ENCODE measurements around the gene PGAM5.

PGAM5 gene

DNA sequence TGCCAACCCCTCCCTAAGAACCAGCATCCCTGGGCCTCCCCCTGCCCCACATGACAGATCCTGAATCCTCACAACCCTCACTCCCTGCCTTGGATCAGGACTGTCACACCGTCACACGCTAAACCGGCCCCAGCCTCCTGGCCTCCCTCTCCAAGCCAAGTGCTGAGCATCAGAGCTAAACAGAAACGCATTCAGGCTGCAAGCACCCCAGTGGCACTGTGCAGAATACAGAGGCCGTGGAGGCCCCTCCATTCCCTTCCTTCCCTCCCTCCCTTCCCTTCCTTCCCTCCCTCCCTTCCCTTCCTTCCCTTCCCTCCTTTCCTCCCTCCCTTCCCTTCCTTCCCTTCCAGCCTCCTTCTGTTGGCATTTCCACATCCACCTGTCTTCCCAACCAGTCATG is 36.1 kb upstream of the PGAM5 start:
- Histone ChIP-seq H3K9me2 (replicated peaks; ENCODE audit: insufficient read depth, low read length) (no peaks in the 10 kb centered on the region), H2AFZ (ENCODE audit: low read depth, low read length, severe bottlenecking) (no peak overlapping the region), H3K9ac (ENCODE audit: low read length) (no peak overlapping the region), H3K36me3 (ENCODE audit: low read length) (no peaks in the 10 kb centered on the region; the same call in 1 of the 2 replicates), H3K9me3 (ENCODE audit: insufficient read depth, low read length) (no peaks in the 10 kb centered on the region), H3K4me2 (ENCODE audit: low read depth, low read length, poor library complexity, severe bottlenecking) (no peak overlapping the region), H3K79me2 (ENCODE audit: insufficient read depth, low read length) (peaks cover 10% of the 10 kb centered on the region; the same call in 1 of the 2 replicates), H4K20me1 (ENCODE audit: low read depth, low read length) (no peaks in the 10 kb centered on the region), H3K27ac (ENCODE audit: low read depth, low read length) (no peak overlapping the region), H3K4me3 (ENCODE audit: insufficient read depth, low read length, poor library complexity, severe bottlenecking) (no peak overlapping the region), H3K27me3 (ENCODE audit: low read length) (no peaks in the 10 kb centered on the region), H3F3A (ENCODE audit: insufficient read depth) (no peaks in the 10 kb centered on the region)
- TF ChIP-seq EZH2phosphoT487 (conservative IDR thresholded peaks at IDR 0.05; ENCODE audit: low read length), result no peak
- TF ChIP-seq, protein P1, sequence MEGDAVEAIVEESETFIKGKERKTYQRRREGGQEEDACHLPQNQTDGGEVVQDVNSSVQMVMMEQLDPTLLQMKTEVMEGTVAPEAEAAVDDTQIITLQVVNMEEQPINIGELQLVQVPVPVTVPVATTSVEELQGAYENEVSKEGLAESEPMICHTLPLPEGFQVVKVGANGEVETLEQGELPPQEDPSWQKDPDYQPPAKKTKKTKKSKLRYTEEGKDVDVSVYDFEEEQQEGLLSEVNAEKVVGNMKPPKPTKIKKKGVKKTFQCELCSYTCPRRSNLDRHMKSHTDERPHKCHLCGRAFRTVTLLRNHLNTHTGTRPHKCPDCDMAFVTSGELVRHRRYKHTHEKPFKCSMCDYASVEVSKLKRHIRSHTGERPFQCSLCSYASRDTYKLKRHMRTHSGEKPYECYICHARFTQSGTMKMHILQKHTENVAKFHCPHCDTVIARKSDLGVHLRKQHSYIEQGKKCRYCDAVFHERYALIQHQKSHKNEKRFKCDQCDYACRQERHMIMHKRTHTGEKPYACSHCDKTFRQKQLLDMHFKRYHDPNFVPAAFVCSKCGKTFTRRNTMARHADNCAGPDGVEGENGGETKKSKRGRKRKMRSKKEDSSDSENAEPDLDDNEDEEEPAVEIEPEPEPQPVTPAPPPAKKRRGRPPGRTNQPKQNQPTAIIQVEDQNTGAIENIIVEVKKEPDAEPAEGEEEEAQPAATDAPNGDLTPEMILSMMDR (IDR thresholded peaks at IDR 0.05; ENCODE audit: insufficient read depth, low read length, poor library complexity, severe bottlenecking), result no peak

DNA sequence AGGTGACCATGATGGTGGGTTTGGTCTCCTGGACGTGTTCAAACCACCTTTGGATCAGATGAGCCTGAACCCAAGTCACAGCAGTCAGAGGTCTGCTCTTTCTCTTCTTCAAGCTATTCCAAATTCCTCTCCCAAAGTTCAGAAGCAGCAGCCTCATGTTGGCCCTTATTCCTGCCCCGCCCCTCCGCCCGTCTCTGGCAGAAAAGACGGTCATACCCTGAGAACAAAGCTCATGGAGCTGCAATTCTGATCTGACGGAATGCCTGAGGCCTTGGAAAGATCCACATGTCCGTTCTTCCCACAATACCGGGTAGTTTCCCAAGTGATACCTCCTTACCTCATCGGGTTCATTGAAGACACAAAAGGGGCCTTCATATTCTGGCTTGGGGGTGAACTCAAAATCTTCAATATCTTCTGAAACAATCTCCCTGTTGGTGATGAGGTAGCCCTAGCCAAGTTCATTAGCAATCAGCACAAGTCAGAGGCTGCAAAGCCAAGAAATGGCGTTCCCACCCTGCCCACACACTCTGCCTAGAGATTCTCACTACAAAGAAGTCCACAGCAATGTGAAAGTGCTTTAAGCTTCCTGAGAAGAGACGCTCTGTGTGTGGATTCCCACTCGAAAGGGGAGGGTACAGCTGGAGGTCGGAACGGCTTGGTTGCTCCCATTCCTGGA is 34.7 kb upstream of the PGAM5 start:
- Histone ChIP-seq H3K79me2 (ENCODE audit: insufficient read depth, low read length) (peaks cover 24% of the 10 kb centered on the region), H3K9me2 (replicated peaks; ENCODE audit: insufficient read depth, low read length) (no peaks in the 10 kb centered on the region), H3K36me3 (ENCODE audit: low read length) (no peaks in the 10 kb centered on the region; the same call in 1 of the 2 replicates), H3K4me2 (ENCODE audit: low read depth, low read length, poor library complexity, severe bottlenecking) (no peak overlapping the region), H3K9me3 (ENCODE audit: insufficient read depth, low read length) (no peaks in the 10 kb centered on the region), H4K20me1 (ENCODE audit: low read depth, low read length) (peaks cover 10% of the 10 kb centered on the region), H3K9ac (ENCODE audit: low read length) (no peak overlapping the region), H2AFZ (ENCODE audit: low read depth, low read length, severe bottlenecking) (no peak overlapping the region), H3F3A (ENCODE audit: insufficient read depth) (no peaks in the 10 kb centered on the region), H3K27ac (ENCODE audit: low read depth, low read length) (no peak overlapping the region), H3K4me3 (ENCODE audit: insufficient read depth, low read length, poor library complexity, severe bottlenecking) (no peak overlapping the region), H3K27me3 (ENCODE audit: low read length) (no peaks in the 10 kb centered on the region)
- TF ChIP-seq, protein P1 (IDR thresholded peaks at IDR 0.05; ENCODE audit: insufficient read depth, low read length, poor library complexity, severe bottlenecking), result no peak
- no peak for TF ChIP-seq EZH2phosphoT487 (conservative IDR thresholded peaks at IDR 0.05; ENCODE audit: low read length)

DNA sequence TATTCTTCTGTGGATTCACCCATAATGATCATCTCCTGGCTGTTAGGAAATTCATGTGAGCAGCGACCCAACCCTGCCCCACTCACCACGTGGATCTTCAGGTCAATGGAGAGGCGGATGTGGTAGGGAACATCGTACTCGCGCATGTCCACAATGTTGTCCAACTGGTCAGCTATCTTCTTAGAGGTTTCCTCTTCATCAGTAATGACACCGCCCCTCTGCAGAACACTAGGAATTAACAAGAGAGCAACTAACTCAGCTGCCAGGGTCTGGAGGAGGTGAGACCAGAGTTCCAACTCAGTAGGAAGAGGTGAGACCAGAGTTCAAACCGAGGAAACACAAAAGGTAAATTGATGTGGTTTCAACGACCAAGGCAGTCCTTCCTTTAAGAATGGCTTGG is 33.1 kb upstream of the PGAM5 start:
- Histone ChIP-seq H3K4me2 (ENCODE audit: low read depth, low read length, poor library complexity, severe bottlenecking) (no peak overlapping the region), H3K9ac (ENCODE audit: low read length) (no peak overlapping the region), H3K36me3 (ENCODE audit: low read length) (no peaks in the 10 kb centered on the region; the same call in 1 of the 2 replicates)

More for the DNA sequence above, 33.1 kb upstream of the PGAM5 start:
- no peaks in the 10 kb centered on the region for H3K9me2 ChIP-seq (replicated peaks; ENCODE audit: insufficient read depth, low read length)
- no peaks in the 10 kb centered on the region for H3F3A ChIP-seq (ENCODE audit: insufficient read depth)
- no peaks in the 10 kb centered on the region for H3K27me3 ChIP-seq (ENCODE audit: low read length)
- peaks cover 13% of the 10 kb centered on the region for H4K20me1 ChIP-seq (ENCODE audit: low read depth, low read length)
- no peak overlapping the region for H3K4me3 ChIP-seq (ENCODE audit: insufficient read depth, low read length, poor library complexity, severe bottlenecking)
- no peaks in the 10 kb centered on the region for H3K9me3 ChIP-seq (ENCODE audit: insufficient read depth, low read length)
- TF ChIP-seq EZH2phosphoT487 (conservative IDR thresholded peaks at IDR 0.05; ENCODE audit: low read length), result no peak
- TF ChIP-seq, protein P1 (IDR thresholded peaks at IDR 0.05; ENCODE audit: insufficient read depth, low read length, poor library complexity, severe bottlenecking), result no peak
- H2AFZ ChIP-seq (ENCODE audit: low read depth, low read length, severe bottlenecking), result no peak overlapping the region
- H3K27ac ChIP-seq (ENCODE audit: low read depth, low read length), result no peak overlapping the region
- peaks cover 38% of the 10 kb centered on the region for H3K79me2 ChIP-seq (ENCODE audit: insufficient read depth, low read length)

Data from SU-DHL-6 (cell line).